C4-2B (cell line): ENCODE results near the gene SGPP2.

ENCODE experiments used
- CTCF ChIP-seq: fragments of 450-650 bp; conservative IDR thresholded peaks from 2 replicates; pipeline ENCODE4 v1.5.1; 2017; ENCODE audit warnings: mild to moderate bottlenecking
- ZFX ChIP-seq: fragments of 450-650 bp; IDR thresholded peaks from 2 replicates; pipeline ENCODE4 v1.6.1; 2017

DNA sequence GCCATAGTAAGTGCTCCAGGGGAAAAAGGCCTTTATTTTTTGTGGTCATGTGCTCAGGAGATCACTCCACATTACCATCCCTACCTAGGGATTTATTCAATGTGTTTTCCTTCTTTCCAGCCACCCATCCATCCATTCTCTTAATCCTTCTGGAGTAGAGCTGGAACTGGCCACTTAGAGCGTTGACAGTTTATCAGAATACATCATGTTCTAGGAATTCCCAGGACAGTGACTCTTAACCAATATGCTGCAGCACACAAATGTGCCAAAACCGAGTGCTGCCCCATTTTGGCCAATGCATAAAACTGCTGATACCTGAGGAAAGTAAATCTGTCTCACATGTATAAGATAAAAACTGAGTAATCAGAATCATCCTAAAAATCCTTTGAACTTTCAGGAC, 167.8 kb downstream of the SGPP2 start:
- no peak for TF ChIP-seq CTCF
- no peak for TF ChIP-seq ZFX
